Skeletal muscle tissue (tissue), 4 donors: ENCODE measurements around the gene PPARA. TPM values are rescaled to one million over a fixed set of nuclear protein-coding genes. Genes with fewer than 3 reads are reported as not detected.
A peak's percentile ranks its signal among the peaks of the same experiment; 100 is the strongest.

Experiments used
- H3K27ac ChIP-seq: one replicate; pipeline ENCODE4 v1.7.0; 2013; ENCODE audit warnings: mild to moderate bottlenecking, low read depth, low read length, inconsistent platforms
- H3K27me3 ChIP-seq, 3 donors: one replicate each; pipeline ENCODE4 v1.7.0; 2013; ENCODE audit warnings: low read length in 3 of 3; ENCODE audit not compliant: control insufficient read depth in 3 of 3, insufficient read depth in 3 of 3
- H3K36me3 ChIP-seq, 3 donors: one replicate each; pipeline ENCODE4 v1.7.0; 2013; ENCODE audit warnings: low read length in 3 of 3; ENCODE audit not compliant: control insufficient read depth in 3 of 3, insufficient read depth in 3 of 3
- H3K4me1 ChIP-seq, 3 donors: one replicate each; pipeline ENCODE4 v1.7.0; 2013; ENCODE audit warnings: low read length in 3 of 3, mild to moderate bottlenecking in 3 of 3; ENCODE audit not compliant: control insufficient read depth in 3 of 3, insufficient read depth in 3 of 3
- H3K4me3 ChIP-seq, 3 donors: one replicate each; pipeline ENCODE4 v1.7.0; 2013; ENCODE audit warnings: low read length in 3 of 3
- H3K9ac ChIP-seq, 3 donors: one replicate each; pipeline ENCODE4 v1.7.0; 2013; ENCODE audit warnings: low read length in 3 of 3, mild to moderate bottlenecking in 3 of 3, moderate library complexity in 2 of 3, low read depth in 1 of 3
- H3K9me3 ChIP-seq, 3 donors: one replicate each; pipeline ENCODE4 v1.7.0; 2013; ENCODE audit warnings: low read length in 3 of 3; ENCODE audit not compliant: control insufficient read depth in 3 of 3
- total RNA-seq: library from RNA; depleted of rRNA; stranded (reverse); fragments of >200 nt; gene quantifications from one replicate; pipeline ENCODE4 v1.2.3, GENCODE V29; 2014
- donor health status: Osteomylitis.

PPARA gene
- total RNA-seq, 1 donor from 2014 or later = 18.8 TPM

DNA sequence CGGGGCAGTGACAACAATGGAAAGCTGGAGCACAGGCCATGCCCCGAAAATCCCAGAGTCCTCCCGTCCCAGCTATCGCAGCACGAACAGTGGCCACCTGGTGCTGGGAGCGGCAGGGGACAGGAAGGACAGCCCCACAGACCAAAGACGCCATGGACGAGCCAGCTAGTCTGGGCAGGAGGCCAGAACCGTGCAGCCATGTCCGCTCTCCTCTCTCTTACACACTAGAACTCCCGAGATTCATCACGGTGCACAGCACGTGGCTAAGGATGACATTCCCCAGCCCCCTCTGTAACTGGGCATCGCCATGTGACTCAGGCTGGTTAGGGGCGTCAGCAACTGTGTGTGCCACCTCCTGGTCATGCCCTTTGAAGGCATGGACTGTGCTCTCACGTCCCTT lies 95.2 kb downstream of the PPARA start:
- Histone ChIP-seq H3K4me3 (peak overlapping the region in 2 of 3 donors; percentile 0 to 61), H3K36me3 (peaks cover 13 to 23% (median 17%) of the 10 kb centered on the region in 3 donors), H3K27me3 (no peaks in the 10 kb centered on the region), H3K27ac (peak overlapping the region; percentile 3), H3K4me1 (peaks cover 24 to 41% (median 38%) of the 10 kb centered on the region in 3 donors), H3K9me3 (no peaks in the 10 kb centered on the region), H3K9ac (peak overlapping the region in 2 of 3 donors; percentile 20 to 68)

DNA sequence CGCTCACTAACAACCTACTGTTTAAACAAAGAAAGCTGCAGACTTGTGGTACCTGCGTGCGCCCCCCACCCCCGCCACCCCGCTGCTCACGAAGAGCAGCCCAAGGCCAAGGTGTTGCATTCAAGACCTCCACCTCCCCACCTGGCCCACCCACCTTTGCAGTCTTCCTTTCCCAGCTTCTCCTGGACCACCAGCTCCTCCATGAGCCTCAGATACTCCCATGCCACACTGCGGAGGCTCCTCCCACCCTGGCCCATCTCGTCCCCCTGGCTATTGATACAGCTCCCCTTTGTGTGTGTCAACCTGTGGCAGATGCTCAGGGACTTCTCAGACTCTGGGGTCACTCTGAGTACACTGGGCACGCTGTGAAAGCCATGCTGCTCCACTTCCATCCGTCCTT lies 95.9 kb downstream of the PPARA start:
- Histone ChIP-seq H3K4me1 (peaks cover 23 to 41% (median 37%) of the 10 kb centered on the region in 3 donors), H3K9ac (no peak overlapping the region), H3K36me3 (peaks cover 13 to 23% (median 17%) of the 10 kb centered on the region in 3 donors), H3K27me3 (no peaks in the 10 kb centered on the region), H3K27ac (no peak overlapping the region), H3K4me3 (no peak overlapping the region), H3K9me3 (no peaks in the 10 kb centered on the region)

DNA sequence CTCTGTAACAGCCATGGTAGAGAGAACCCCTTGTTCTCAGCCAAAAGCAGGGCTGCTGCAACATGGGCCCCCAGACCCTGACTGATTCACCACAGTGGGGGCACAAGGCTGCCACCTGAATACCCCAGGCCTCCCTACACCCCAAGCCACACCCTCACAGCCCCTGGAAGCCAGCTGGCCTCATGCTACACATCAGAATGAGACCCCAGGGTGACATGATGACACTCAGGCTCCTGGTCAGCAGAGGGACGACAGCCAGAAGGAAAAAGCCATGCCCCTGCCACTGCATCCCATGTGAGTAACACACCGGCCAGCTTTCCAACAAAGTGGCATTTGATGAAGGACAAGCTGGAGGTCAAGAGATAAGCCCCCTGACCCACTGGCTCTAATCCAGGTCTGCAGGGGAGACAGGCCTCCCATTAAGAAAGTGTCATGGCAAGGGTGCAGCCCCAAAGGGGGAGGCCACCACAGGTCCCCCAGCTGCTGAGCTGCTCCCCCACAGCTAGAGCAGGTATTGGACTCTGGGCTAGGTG lies 97.2 kb downstream of the PPARA start:
- Histone ChIP-seq H3K27me3 (no peaks in the 10 kb centered on the region), H3K27ac (no peak overlapping the region), H3K9ac (peak overlapping the region in 2 of 3 donors; percentile 3 to 5), H3K4me1 (peaks cover 22 to 40% (median 36%) of the 10 kb centered on the region in 3 donors), H3K9me3 (no peaks in the 10 kb centered on the region), H3K4me3 (no peak overlapping the region), H3K36me3 (peaks cover 13 to 23% (median 17%) of the 10 kb centered on the region in 3 donors)

DNA sequence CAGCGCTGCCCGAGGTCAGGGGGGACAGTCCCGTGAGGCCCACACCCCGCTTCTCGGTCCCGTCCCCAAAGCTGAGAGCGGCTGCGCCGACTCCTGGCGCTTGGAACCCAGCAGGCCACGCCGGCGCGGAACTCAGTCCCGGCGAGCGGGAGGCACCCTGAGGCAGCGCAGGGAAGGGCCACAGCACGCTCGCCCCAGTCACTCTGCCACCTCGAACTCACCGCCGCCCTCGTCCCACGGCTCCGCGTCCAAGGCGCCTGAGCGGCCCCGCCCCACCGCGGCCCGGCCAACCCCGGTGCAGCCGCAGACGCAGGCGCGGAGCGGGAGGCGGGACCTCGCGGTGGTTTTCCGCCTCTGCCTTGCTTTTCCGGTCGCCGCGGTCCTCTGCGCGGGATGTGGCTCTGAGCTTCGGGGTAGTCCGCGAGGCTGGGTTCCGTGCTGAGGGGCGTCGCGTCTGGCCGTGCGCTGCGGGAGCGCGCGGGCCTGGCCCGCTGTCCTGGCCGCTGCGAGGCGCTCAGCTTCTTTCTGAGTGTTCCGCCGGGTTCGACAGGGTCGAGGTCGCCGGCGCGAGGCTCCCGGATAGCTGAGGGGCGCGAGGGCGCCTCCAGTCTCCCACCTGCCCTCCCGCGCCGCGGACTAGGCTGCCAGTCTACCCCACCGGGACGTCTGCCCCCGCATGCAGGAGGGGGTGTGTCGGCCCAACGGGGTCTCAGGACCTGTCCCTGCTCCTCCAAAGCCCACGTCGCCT lies 99.9 kb downstream of the PPARA start, which contains the start of gene CDPF1:
Gene CDPF1, minus strand, starts transcription at position 259 of the 748 bp plus-strand sequence. CDS start 2,009 bp downstream, outside the sequence.
- H3K27me3 ChIP-seq = no peaks in the 10 kb centered on the region
- H3K4me1 ChIP-seq = peaks cover 18 to 32% (median 29%) of the 10 kb centered on the region in 3 donors
- H3K27ac ChIP-seq = peak within 1 kb of the TSS; percentile 86
- peak within 1 kb of the TSS; percentile 88 to 98 (median 90) for H3K9ac ChIP-seq
- peaks cover 0 to 7% (median 6%) of the 10 kb centered on the region in 3 donors for H3K36me3 ChIP-seq
- H3K4me3 ChIP-seq = peak within 1 kb of the TSS; percentile 75 to 92 (median 88)
- no peaks in the 10 kb centered on the region for H3K9me3 ChIP-seq

DNA sequence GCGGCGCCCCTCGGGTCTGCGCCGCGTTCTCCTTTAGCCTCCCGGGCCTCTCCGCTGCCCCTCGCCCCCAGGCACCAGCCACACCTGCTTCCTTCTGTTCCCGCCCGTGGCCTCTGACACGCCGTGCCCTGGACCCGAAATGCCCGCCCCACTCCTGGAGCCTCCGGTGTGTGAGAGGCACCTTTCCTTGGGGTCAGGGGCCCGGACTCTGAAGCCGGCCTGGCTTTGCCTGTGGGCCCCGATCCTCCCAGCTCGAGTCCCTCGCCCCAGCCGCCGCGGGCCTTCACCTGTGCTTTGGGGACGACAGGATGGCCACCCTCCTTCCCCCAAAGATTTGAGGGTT lies 100.4 kb downstream of the PPARA start:
- peaks cover 0 to 7% (median 6%) of the 10 kb centered on the region in 3 donors for H3K36me3 ChIP-seq
- H3K27ac ChIP-seq = peak overlapping the region; percentile 86
- no peaks in the 10 kb centered on the region for H3K27me3 ChIP-seq
- no peaks in the 10 kb centered on the region for H3K9me3 ChIP-seq
- H3K9ac ChIP-seq = peak overlapping the region; percentile 88 to 98 (median 90)
- H3K4me3 ChIP-seq = peak overlapping the region; percentile 75 to 92 (median 88)
- H3K4me1 ChIP-seq = peaks cover 12 to 27% (median 23%) of the 10 kb centered on the region in 3 donors

DNA sequence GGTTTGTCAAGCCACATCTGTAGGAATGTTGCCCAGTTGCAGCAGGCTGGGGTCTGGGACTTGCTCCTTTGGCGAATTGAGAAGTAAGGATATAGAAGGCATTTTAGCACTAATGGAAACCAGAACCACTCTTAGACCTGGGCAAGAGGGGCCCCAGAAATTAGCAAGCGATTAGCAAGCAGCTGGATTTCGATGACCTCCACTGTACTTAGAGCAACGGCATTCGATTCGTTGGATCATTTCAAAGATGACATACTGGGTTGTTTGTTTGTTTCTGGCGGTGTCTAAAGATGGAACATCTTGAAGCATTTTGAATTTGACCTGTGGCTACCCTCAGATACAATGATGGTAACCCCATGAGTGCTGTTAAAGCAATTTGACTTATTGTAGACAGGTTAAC lies 100.9 kb downstream of the PPARA start:
- Histone ChIP-seq H3K9ac (peak overlapping the region; percentile 88 to 98 (median 90)), H3K36me3 (peaks cover 0 to 7% (median 6%) of the 10 kb centered on the region in 3 donors), H3K27ac (no peak overlapping the region), H3K9me3 (no peaks in the 10 kb centered on the region), H3K27me3 (no peaks in the 10 kb centered on the region), H3K4me3 (peak overlapping the region; percentile 75 to 92 (median 88)), H3K4me1 (peaks cover 10 to 30% (median 23%) of the 10 kb centered on the region in 3 donors)

DNA sequence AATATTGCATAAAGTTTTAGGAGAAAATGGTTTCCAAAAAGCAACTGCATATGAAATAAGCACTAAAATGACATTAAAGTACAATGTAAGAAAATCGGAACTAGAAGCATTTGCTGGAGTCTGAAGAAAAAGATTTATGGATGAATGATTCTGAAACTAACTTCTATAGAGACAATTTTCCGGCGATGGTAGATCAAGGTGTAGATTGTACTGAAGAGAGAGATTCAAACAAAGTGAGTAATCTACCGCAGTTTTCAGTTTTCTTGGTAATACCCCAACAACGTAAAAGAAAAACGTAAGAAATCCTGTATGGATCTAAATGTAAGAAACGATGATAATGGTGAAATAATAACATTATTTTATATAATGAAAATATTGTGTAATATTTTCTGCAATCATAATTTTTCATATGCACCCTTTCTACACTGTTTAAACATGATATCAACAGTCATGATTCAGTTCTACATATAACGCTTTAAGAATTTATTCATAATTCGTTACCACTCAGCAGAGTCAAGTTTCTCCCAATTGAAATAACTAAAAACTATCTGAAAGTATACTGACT lies 101.6 kb downstream of the PPARA start:
- Histone ChIP-seq H3K4me3 (no peak overlapping the region), H3K27ac (no peak overlapping the region), H3K4me1 (peaks cover 10 to 36% (median 28%) of the 10 kb centered on the region in 3 donors), H3K36me3 (peaks cover 0 to 6% (median 3%) of the 10 kb centered on the region in 3 donors), H3K9ac (no peak overlapping the region), H3K27me3 (no peaks in the 10 kb centered on the region), H3K9me3 (no peaks in the 10 kb centered on the region)

DNA sequence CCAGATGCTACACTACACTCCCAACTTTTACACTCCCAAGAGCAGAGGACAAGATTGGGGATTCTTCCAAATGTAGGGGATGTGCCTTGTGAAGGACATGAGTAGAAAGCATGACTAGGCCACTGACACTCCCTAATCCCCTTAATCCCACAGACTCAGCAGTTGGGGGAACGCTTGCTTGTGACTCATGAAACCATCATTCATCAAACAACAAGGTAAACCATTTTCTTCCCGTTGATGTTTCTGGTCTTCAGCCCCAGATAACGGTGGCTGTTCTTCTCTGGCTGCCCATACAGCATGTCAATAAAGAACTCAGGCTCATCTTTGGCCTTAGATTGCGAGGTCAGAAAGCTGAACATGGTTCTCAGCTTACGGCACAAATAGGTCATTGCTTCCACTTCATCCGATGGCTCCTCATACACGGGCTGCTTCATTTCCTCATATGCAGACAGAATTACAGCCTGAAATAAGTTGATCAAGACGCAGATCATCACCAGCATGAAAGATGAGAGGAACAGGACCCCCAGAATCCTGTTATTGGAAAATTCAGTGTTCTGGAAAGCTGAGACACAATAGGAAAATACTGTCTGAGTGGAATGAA lies 106.1 kb downstream of the PPARA start:
- Histone ChIP-seq H3K4me3 (no peak overlapping the region), H3K27me3 (no peaks in the 10 kb centered on the region), H3K9me3 (no peaks in the 10 kb centered on the region), H3K27ac (no peak overlapping the region), H3K36me3 (no peaks in the 10 kb centered on the region), H3K9ac (no peak overlapping the region), H3K4me1 (peaks cover 2 to 12% (median 12%) of the 10 kb centered on the region in 3 donors)

DNA sequence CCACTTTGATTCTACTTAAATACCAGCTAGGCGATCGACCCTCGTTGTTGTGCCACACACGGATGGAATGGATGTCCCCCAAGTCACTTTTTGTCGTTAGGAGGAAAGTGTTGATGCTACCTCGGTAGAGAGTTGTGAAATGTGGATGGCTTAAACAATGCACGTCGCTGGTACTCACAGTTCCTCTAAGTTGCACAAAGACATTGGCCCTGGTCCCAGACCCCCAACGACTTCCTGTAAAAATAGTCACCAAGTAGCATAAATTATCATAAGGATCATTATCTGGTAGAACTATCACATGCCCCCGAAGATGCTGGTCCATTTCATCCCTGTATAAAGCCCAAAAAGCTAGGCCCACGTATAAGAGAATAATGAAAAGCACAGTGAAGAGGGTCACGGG lies 109.0 kb downstream of the PPARA start:
- Histone ChIP-seq H3K27me3 (peaks cover 4 to 7% (median 7%) of the 10 kb centered on the region in 3 donors), H3K27ac (no peak overlapping the region), H3K4me1 (peaks cover 0 to 12% (median 12%) of the 10 kb centered on the region in 3 donors), H3K36me3 (no peaks in the 10 kb centered on the region), H3K9me3 (no peaks in the 10 kb centered on the region), H3K9ac (no peak overlapping the region), H3K4me3 (no peak overlapping the region)
